K562 (cell line): ENCODE data around the gene ITPR1. TPM values are rescaled to one million over a fixed set of nuclear protein-coding genes. Genes with fewer than 3 reads are reported as not detected.
A peak's percentile ranks its signal among the peaks of the same experiment; 100 is the strongest.

Experiments
- DLX4 ChIP-seq: fragments of 250-450 bp; sonication (Bioruptor Pico); IDR thresholded peaks from 2 replicates; pipeline ENCODE4 v1.6.1; 2021; ENCODE audit warnings: mild to moderate bottlenecking
- FOSL1 ChIP-seq: fragments of 200-800 bp; sonication (Bioruptor generic); conservative IDR thresholded peaks from 2 replicates; pipeline ENCODE4 v1.6.1; 2016; ENCODE audit warnings: missing genetic modification characterization, missing compliant biosample characterization
- HNRNPK ChIP-seq: fragments of 200-400 bp; formaldehyde crosslinking; IDR thresholded peaks from one replicate; pipeline ENCODE4 v1.6.1; 2018; ENCODE audit warnings: mild to moderate bottlenecking, low read depth, low read length; ENCODE audit not compliant: poor library complexity, severe bottlenecking
- JUNB ChIP-seq: fragments of 450-650 bp; formaldehyde crosslinking; conservative IDR thresholded peaks from 2 replicates; pipeline ENCODE4 v1.4.0; 2020; ENCODE audit warnings: mild to moderate bottlenecking
- MAFF ChIP-seq: IDR thresholded peaks from 2 replicates; pipeline ENCODE4 v1.6.1; 2012; ENCODE audit warnings: low read length, improper control_type of control experiment
- NCOR1 ChIP-seq: fragments of 450-650 bp; IDR thresholded peaks from 2 replicates; pipeline ENCODE4 v1.6.1; 2016; ENCODE audit warnings: mild to moderate bottlenecking, moderate library complexity
- PHB ChIP-seq: fragments of 250-450 bp; sonication (Bioruptor Pico); IDR thresholded peaks from 2 replicates; pipeline ENCODE4 v1.5.0; 2021
- PML ChIP-seq: IDR thresholded peaks from 2 replicates; pipeline ENCODE4 v1.6.1; 2012; ENCODE audit warnings: low read length, inconsistent platforms
- RBBP5 ChIP-seq: fragments of 200-600 bp; sonication (generic); IDR thresholded peaks from 2 replicates; pipeline ENCODE4 v1.6.1; 2012; ENCODE audit warnings: borderline replicate concordance, mild to moderate bottlenecking, low read length, control low read depth, inconsistent platforms; ENCODE audit not compliant: insufficient read depth, poor library complexity, severe bottlenecking
- SMARCE1 ChIP-seq: fragments of 450-650 bp; IDR thresholded peaks from 2 replicates; pipeline ENCODE4 v1.7.1; 2016; ENCODE audit warnings: mild to moderate bottlenecking
- TBL1XR1 ChIP-seq, 2 experiments: IDR thresholded peaks; 2 replicates each; pipeline ENCODE4 v1.6.1; 2012; ENCODE audit warnings: improper control_type of control experiment in 2 of 2, low read length in 2 of 2, mild to moderate bottlenecking in 1 of 2
- TEAD4 ChIP-seq, 2 experiments: sonication (generic) in 1 of 2; formaldehyde crosslinking in 1 of 2; IDR thresholded peaks; 2 replicates each; pipeline versions ENCODE4 v1.6.1 to v1.8.0; 2012 to 2022; ENCODE audit warnings: borderline replicate concordance in 1 of 2, inconsistent platforms in 1 of 2, low read length in 1 of 2, mild to moderate bottlenecking in 1 of 2, missing genetic modification reagents in 1 of 2
- TFAM ChIP-seq: fragments of 250-450 bp; sonication (Bioruptor Pico); conservative IDR thresholded peaks from 2 replicates; pipeline ENCODE4 v1.5.0; 2021; ENCODE audit warnings: mild to moderate bottlenecking, moderate library complexity
- U2AF1 ChIP-seq: fragments of 200-400 bp; formaldehyde crosslinking; optimal IDR thresholded peaks from 2 replicates; pipeline ENCODE3; 2017; ENCODE audit warnings: mild to moderate bottlenecking, low read depth, low read length, moderate library complexity
- ZBTB33 ChIP-seq: sonication (generic); formaldehyde crosslinking; IDR thresholded peaks from 2 replicates; pipeline ENCODE4 v1.8.1; 2023; ENCODE audit warnings: mild to moderate bottlenecking, missing genetic modification reagents
- ZFPM2 ChIP-seq: fragments of 250-450 bp; sonication (Bioruptor Pico); IDR thresholded peaks from 2 replicates; pipeline ENCODE4 v1.5.1; 2022; ENCODE audit warnings: mild to moderate bottlenecking
- ZKSCAN8 ChIP-seq: fragments of 200-800 bp; sonication (Bioruptor generic); IDR thresholded peaks from 2 replicates; pipeline ENCODE4 v1.6.1; 2016; ENCODE audit warnings: missing genetic modification characterization, missing compliant biosample characterization
- ZNF124 ChIP-seq: sonication (generic); formaldehyde crosslinking; IDR thresholded peaks from 2 replicates; pipeline ENCODE4 v1.8.1; 2022; ENCODE audit warnings: missing genetic modification reagents
- ZNF174 ChIP-seq: fragments of 250-450 bp; sonication (Bioruptor Pico); IDR thresholded peaks from 2 replicates; pipeline ENCODE4 v1.4.0; 2020; ENCODE audit warnings: mild to moderate bottlenecking
- ZNF408 ChIP-seq: fragments of 250-450 bp; sonication (Bioruptor Pico); IDR thresholded peaks from 2 replicates; pipeline ENCODE4 v1.4.0; 2020; ENCODE audit warnings: low read depth, mild to moderate bottlenecking, moderate library complexity
- polyA plus RNA-seq, 8 experiments: library from polyadenylated mRNA; depleted of rRNA in 4 of 8; stranded (reverse) in 5 of 8; unstranded in 3 of 8; fragments of >200 nt; fragmentation: Nextera tagmentation in 2 of 8; fragmentation: Illumina TruSeq in 1 of 8; extraction: Ambion mirVana in 2 of 8; extraction: Trizol in 1 of 8; gene quantifications; 2 replicates each; pipeline versions ENCODE4 v1.2.1 to v1.2.3, GENCODE V29; 2011 to 2014; ENCODE audit warnings: inconsistent platforms in 1 of 8, missing spikeins in 1 of 8
- total RNA-seq, 7 experiments: library from RNA; depleted of rRNA in 6 of 7; stranded (reverse); fragments of >200 nt in 6 of 7; fragmentation: Illumina TruSeq in 2 of 7; extraction: Trizol in 2 of 7; gene quantifications; 2 replicates each; pipeline versions ENCODE4 v1.2.1 to v1.2.3, GENCODE V29; 2011 to 2021; ENCODE audit warnings: low replicate concordance in 1 of 7
- TF ChIP-seq, protein P1 (sequence below): IDR thresholded peaks from 2 replicates; pipeline ENCODE4 v1.6.1; 2014; ENCODE audit warnings: antibody characterized with exemption
- TF ChIP-seq, protein P2 (sequence below): fragments of 450-650 bp; IDR thresholded peaks from 2 replicates; pipeline ENCODE4 v1.7.0; 2016; ENCODE audit warnings: borderline replicate concordance
- TF ChIP-seq, protein P3 (sequence below): sonication (generic); formaldehyde crosslinking; IDR thresholded peaks from 2 replicates; pipeline ENCODE4 v1.8.1; 2022; ENCODE audit warnings: missing genetic modification reagents

ITPR1 gene
- total and polyA plus RNA-seq, 9 of the 15 experiments (the other 6 are each of a cell fraction or from before 2014, with no cell fraction given), result 22.4 to 40.0 (median 27.4) TPM

DNA sequence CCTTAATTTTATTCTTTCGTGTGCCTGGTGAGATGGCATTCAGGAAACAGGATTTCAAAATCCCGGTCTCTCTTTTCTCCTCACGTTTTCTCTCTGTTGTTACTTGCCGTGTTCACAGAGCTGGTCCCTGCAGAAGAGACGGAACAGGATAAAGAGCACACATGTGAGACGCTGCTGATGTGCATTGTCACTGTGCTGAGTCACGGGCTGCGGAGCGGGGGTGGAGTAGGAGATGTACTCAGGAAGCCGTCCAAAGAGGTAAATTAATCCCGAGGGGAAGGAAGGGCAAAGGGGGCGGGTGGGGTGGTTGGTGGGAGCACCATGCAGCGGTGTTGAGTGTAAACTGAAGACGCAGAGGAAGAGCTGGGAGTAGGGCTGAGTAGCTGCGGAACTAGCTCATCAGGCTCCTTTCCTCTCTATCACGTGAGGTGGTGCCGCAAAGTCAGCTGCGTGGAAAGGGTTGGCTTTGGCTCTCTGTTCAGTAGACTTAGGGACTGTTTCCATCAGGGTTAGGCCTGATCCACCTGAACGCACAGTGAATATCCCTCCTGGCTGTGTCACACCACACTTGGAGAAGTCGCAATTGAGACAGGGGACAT, 321.3 kb downstream of the ITPR1 start (continued):
- TF ChIP-seq, protein P1, sequence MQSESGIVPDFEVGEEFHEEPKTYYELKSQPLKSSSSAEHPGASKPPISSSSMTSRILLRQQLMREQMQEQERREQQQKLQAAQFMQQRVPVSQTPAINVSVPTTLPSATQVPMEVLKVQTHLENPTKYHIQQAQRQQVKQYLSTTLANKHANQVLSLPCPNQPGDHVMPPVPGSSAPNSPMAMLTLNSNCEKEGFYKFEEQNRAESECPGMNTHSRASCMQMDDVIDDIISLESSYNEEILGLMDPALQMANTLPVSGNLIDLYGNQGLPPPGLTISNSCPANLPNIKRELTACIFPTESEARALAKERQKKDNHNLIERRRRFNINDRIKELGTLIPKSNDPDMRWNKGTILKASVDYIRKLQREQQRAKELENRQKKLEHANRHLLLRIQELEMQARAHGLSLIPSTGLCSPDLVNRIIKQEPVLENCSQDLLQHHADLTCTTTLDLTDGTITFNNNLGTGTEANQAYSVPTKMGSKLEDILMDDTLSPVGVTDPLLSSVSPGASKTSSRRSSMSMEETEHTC, result peak; percentile 75
- TF ChIP-seq ZBTB33 (CRISPR knock-in tag) (no peak), HNRNPK (no peak), U2AF1 (no peak), FOSL1 (peak; percentile 95), PHB (no peak), MAFF (peak; percentile 98), ZNF124 (CRISPR knock-in tag) (no peak), JUNB (0 out of 2 replicates have a peak, but pooled peaks have one; percentile 20), PML (no peak), TEAD4 (IDR thresholded peaks at IDR 0.05; ENCODE audit: low read length) (peak; percentile 74), TEAD4 (CRISPR knock-in tag; IDR thresholded peaks at IDR 0.05; ENCODE audit: borderline replicate concordance) (no peak), NCOR1 (peak; percentile 77), TBL1XR1 (IDR thresholded peaks at IDR 0.05; ENCODE audit: low read length in 2 of 2) (peak in 1 of 2 experiments; percentile 91; a peak in 2 of 4 replicates), ZNF408 (CRISPR knock-in tag) (no peak), ZFPM2 (CRISPR knock-in tag) (no peak), SMARCE1 (peak; percentile 95), DLX4 (CRISPR knock-in tag) (no peak), RBBP5 (peak; percentile 67), ZKSCAN8 (CRISPR knock-in tag) (peak; percentile 33; the same call in 1 of the 2 replicates), ZNF174 (CRISPR knock-in tag) (no peak), TFAM (CRISPR knock-in tag) (no peak)
- TF ChIP-seq, protein P2, sequence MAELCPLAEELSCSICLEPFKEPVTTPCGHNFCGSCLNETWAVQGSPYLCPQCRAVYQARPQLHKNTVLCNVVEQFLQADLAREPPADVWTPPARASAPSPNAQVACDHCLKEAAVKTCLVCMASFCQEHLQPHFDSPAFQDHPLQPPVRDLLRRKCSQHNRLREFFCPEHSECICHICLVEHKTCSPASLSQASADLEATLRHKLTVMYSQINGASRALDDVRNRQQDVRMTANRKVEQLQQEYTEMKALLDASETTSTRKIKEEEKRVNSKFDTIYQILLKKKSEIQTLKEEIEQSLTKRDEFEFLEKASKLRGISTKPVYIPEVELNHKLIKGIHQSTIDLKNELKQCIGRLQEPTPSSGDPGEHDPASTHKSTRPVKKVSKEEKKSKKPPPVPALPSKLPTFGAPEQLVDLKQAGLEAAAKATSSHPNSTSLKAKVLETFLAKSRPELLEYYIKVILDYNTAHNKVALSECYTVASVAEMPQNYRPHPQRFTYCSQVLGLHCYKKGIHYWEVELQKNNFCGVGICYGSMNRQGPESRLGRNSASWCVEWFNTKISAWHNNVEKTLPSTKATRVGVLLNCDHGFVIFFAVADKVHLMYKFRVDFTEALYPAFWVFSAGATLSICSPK, result no peak
- TF ChIP-seq, protein P3, sequence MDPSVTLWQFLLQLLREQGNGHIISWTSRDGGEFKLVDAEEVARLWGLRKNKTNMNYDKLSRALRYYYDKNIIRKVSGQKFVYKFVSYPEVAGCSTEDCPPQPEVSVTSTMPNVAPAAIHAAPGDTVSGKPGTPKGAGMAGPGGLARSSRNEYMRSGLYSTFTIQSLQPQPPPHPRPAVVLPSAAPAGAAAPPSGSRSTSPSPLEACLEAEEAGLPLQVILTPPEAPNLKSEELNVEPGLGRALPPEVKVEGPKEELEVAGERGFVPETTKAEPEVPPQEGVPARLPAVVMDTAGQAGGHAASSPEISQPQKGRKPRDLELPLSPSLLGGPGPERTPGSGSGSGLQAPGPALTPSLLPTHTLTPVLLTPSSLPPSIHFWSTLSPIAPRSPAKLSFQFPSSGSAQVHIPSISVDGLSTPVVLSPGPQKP (CRISPR knock-in tag), result no peak
